Stimulated activated memory B cell treated with anti-CD40 and anti-IgM and Interleukin-4, amounts not matched to agents 10 μg/mL and 1 μg/mL and 100 μg/mL, for 72 hours (primary cell): ENCODE data around the gene SMARCA4.

ENCODE experiments used
- ATAC-seq: fragments of 150-1000 bp; cut with Tn5 transposase; 2 replicates; pipeline ENCODE4 v1.10.0; 2021
- H3K27ac Mint-ChIP-seq: one replicate; pipeline ENCODE4 v1.8.0; 2022; ENCODE audit warnings: mild to moderate bottlenecking, mixed read lengths
- H3K27me3 Mint-ChIP-seq: one replicate; pipeline ENCODE4 v1.8.0; 2022; ENCODE audit warnings: mixed read lengths
- H3K36me3 Mint-ChIP-seq: one replicate; pipeline ENCODE4 v1.8.0; 2022; ENCODE audit warnings: mixed read lengths
- H3K4me1 Mint-ChIP-seq: one replicate; pipeline ENCODE4 v1.8.0; 2022; ENCODE audit warnings: mixed read lengths
- H3K4me3 Mint-ChIP-seq: one replicate; pipeline ENCODE4 v1.8.0; 2022; ENCODE audit warnings: mild to moderate bottlenecking, moderate library complexity, mixed read lengths
- H3K9me3 Mint-ChIP-seq: one replicate; pipeline ENCODE4 v1.8.0; 2022; ENCODE audit warnings: mixed read lengths

SMARCA4 gene

DNA sequence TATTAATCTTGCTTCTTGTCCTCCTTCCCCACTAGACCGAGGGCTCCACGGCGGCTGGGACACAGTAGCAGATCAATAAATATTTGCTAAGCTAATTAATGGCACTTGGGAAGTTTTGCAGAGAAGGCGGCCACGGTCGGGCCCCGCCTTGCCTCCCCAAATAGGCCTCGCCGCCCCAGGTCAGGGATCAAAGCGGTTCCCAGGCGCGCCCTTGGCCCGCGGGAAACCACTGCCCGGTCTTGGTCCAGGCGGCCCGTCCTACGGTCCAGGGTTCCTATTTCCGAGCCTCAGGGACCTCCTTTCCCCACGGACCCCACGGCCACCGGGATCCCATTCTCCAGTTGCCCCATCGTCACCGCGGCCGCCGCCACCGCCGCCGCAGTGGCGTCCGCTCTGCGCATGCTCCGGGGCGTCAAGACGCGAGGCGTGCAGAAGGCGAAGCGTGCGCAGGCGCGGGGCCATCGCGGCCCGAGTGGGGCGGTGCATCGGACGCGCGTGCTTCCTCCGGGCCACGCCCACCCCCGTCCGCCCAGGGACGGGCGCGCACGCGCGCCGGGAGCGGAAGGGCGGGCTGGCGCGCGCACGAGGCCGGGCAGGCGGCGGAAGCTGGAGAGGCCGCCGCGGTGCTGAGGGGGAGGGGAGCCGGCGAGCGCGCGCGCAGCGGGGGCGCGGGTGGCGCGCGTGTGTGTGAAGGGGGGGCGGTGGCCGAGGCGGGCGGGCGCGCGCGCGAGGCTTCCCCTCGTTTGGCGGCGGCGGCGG, at the start of gene SMARCA4:
Gene SMARCA4 (plus strand): TSS at position 717 of the 759 bp plus-strand sequence. CDS start 23,122 bp downstream, outside the sequence.
- H3K27ac Mint-ChIP-seq = peak within 1 kb of the TSS; percentile 95
- H3K4me3 Mint-ChIP-seq = peak within 1 kb of the TSS; percentile 90
- peaks cover 46% of the 10 kb centered on the region for H3K4me1 Mint-ChIP-seq

DNA sequence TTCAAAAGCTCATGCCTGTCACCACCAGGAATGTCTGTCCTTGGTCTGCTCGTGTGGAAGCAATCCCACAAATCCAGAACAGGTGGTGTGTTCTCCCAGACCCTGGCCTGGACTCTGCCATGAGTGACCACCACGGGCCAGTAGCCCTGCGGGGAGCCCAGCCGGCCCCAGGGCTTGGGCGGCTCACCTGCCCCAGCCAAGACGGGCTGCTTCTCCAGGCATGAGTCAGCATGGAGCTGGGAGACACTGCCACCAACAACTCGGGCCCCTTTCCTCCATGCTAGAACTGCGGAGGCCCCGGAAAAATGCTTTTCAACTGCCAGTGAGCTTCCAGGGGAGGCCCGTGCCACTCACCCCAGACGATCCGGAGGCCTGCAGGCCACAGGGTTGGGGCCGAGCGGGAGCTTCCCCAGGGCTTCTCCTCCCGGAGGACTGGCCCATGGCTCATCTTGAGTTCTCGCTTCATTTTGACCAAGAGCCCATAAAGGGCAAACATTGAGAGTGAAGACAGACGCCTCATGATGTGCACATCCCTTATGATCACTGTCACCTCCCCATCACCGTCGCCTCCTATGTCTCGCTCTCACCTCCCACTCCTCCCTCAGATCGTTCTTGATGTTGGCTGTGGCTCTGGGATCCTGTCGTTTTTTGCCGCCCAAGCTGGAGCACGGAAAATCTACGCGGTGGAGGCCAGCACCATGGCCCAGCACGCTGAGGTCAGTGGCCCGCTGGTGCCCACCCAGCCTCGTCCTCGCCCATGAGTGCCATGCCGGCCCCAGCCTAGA, 49.1 kb upstream of the SMARCA4 start:
- H3K36me3 Mint-ChIP-seq = peaks cover 44% of the 10 kb centered on the region
- H3K9me3 Mint-ChIP-seq = no peaks in the 10 kb centered on the region

More for the DNA sequence above, at the start of gene SMARCA4:
- Mint-ChIP-seq H3K27me3 (no peaks in the 10 kb centered on the region), H3K9me3 (no peaks in the 10 kb centered on the region), H3K36me3 (peaks cover under 1% of the 10 kb centered on the region)
- peak; percentile 93 for ATAC-seq

DNA sequence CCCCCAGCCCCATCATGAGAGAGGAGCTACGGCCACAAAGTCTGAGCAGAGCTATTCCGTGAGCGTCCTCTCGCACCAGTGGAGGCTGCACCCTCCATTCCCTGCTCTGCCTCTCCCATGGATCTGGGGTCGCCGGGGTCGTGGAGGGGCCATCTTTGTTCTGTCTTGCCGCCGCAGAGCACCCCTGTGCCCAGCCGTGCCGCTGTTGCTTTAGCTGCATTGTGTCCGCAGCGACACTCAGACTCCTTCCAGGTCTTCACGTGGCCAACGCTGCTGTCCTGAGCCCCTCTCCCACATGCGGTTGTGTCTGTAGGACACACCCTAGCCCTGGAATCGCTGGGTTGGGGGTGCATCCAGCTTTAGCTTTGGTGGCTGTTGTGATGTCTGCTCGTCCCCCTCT, 48.2 kb upstream of the SMARCA4 start:
- Mint-ChIP-seq H3K4me3 (no peak overlapping the region), H3K27ac (no peak overlapping the region), H3K36me3 (peaks cover 42% of the 10 kb centered on the region), H3K4me1 (no peaks in the 10 kb centered on the region), H3K9me3 (no peaks in the 10 kb centered on the region), H3K27me3 (no peaks in the 10 kb centered on the region)
- no peak for ATAC-seq

More for the DNA sequence above, 49.1 kb upstream of the SMARCA4 start:
- Mint-ChIP-seq H3K27ac (no peak overlapping the region), H3K4me3 (no peak overlapping the region), H3K4me1 (no peaks in the 10 kb centered on the region), H3K27me3 (no peaks in the 10 kb centered on the region)
- no peak for ATAC-seq

DNA sequence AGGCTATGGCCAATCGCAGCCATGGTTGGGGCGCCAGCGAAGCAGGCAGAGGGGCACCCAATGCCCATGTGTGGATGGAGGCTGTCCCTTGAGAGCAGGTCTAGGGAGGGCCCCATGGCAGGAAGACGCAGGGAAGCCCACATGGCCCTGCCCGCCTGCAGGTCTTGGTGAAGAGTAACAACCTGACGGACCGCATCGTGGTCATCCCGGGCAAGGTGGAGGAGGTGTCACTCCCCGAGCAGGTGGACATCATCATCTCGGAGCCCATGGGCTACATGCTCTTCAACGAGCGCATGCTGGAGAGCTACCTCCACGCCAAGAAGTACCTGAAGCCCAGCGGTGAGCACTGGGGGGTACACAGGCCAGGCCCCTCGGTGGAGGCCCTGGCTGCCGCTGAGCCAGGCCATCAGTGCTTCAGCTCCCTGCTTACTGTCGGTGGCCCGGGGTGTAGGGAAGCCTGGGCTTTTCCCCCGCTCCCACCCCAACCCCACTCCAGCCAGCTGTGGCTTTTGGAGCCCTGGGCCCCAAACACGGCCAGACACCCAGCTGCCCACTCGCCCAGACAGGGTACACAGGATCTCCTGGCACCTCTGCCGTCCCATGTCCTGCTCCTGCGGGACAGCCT, 47.0 kb upstream of the SMARCA4 start:
- H3K27ac Mint-ChIP-seq = no peak overlapping the region
- H3K36me3 Mint-ChIP-seq = peaks cover 42% of the 10 kb centered on the region
- H3K27me3 Mint-ChIP-seq = no peaks in the 10 kb centered on the region

DNA sequence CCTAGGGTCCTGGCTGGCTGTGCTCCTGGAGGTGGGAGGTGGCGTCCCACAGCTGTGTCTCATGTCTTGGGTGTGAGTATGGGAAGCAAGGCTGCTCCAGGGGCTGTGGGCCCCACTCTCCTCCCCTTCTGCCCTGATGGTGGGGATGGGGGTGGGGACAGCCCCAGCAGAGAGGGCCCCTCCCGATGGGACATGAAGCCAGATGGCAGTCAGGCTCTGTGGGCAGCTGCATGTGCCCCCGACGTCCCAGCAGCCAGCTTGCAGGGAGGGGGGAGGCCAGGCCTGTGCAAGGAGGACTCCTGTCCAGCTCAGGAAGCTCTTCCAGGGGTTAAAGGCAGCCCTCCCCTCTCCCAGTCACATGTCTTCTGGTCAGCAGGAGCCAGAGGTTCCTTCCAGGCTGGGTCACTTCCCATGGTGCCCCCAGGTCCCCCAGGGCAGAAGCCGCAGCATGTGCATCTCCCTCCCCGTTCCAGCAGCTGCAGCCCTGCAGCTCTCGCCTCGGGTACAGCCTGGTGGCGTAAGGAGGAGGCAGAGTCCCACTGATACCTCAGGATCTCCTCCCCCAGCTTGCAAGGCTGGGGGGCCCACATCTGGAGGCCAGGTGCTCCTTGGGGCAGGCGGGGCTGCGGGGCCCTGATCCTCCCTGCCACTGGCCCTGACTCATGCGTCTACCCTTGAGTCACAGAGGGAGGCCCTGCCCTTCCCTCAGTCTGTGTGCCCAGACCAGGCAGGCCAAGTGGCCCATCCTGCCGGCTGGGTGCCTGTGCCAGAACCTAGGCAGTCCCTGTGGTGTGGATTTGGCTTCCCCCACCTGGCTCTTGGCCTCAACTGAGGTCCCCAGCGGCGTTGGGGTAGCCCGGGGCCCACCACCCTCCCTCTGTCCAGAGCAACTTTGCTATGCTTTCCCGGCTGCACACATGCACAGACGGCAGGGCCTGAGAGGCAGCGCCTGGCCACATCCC, 45.4 kb upstream of the SMARCA4 start:
- H3K4me1 Mint-ChIP-seq = no peaks in the 10 kb centered on the region
- H3K4me3 Mint-ChIP-seq = no peak overlapping the region
- H3K27me3 Mint-ChIP-seq = no peaks in the 10 kb centered on the region
- no peak for ATAC-seq
- H3K9me3 Mint-ChIP-seq = no peaks in the 10 kb centered on the region
- peaks cover 41% of the 10 kb centered on the region for H3K36me3 Mint-ChIP-seq
- no peak overlapping the region for H3K27ac Mint-ChIP-seq

More for the DNA sequence above, 47.0 kb upstream of the SMARCA4 start:
- Mint-ChIP-seq H3K4me3 (no peak overlapping the region), H3K4me1 (no peaks in the 10 kb centered on the region), H3K9me3 (no peaks in the 10 kb centered on the region)
- no peak for ATAC-seq

DNA sequence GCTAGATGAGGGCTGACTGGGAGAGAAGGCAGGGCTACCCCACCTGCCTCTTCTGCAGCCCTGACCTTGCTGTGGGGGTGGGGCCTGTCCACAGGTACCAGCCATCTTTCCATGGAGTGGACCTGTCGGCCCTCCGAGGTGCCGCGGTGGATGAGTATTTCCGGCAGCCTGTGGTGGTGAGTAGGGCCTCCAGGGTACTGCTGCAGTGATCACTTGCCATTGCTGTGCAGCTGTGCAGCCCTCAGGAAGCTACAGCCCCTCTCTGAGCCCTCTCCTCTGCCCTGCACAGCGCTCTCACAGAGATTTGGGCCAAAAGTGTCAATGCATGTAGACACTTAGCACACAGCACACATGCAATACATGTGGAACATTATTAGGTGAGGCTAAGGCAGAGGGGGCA, 44.2 kb upstream of the SMARCA4 start:
- ATAC-seq = no peak
- Mint-ChIP-seq H3K4me1 (no peaks in the 10 kb centered on the region), H3K9me3 (no peaks in the 10 kb centered on the region), H3K4me3 (no peak overlapping the region), H3K36me3 (peaks cover 42% of the 10 kb centered on the region), H3K27me3 (no peaks in the 10 kb centered on the region), H3K27ac (no peak overlapping the region)

DNA sequence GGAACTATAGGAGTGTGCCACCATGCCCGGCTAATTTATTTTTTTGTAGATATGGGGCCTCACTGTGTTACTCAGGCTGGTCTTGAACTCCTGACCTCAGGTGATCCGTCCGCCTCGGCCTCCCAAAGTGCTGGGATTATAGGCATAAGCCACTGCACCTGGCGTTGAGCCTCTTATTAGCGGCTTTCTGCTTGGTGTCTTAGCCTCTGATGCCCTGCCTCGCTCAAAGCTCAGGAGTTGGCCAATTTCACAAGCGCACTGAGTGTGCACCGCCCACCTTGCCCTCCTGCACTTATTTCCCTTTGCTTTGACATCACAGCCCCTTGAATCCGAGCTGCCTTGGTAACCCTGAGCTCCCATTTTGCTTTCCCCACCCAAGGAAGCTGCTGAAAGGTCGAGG, 42.5 kb upstream of the SMARCA4 start:
- no peak for ATAC-seq
- Mint-ChIP-seq H3K4me3 (no peak overlapping the region), H3K36me3 (peaks cover 35% of the 10 kb centered on the region), H3K9me3 (no peaks in the 10 kb centered on the region), H3K27me3 (no peaks in the 10 kb centered on the region), H3K27ac (no peak overlapping the region), H3K4me1 (no peaks in the 10 kb centered on the region)

DNA sequence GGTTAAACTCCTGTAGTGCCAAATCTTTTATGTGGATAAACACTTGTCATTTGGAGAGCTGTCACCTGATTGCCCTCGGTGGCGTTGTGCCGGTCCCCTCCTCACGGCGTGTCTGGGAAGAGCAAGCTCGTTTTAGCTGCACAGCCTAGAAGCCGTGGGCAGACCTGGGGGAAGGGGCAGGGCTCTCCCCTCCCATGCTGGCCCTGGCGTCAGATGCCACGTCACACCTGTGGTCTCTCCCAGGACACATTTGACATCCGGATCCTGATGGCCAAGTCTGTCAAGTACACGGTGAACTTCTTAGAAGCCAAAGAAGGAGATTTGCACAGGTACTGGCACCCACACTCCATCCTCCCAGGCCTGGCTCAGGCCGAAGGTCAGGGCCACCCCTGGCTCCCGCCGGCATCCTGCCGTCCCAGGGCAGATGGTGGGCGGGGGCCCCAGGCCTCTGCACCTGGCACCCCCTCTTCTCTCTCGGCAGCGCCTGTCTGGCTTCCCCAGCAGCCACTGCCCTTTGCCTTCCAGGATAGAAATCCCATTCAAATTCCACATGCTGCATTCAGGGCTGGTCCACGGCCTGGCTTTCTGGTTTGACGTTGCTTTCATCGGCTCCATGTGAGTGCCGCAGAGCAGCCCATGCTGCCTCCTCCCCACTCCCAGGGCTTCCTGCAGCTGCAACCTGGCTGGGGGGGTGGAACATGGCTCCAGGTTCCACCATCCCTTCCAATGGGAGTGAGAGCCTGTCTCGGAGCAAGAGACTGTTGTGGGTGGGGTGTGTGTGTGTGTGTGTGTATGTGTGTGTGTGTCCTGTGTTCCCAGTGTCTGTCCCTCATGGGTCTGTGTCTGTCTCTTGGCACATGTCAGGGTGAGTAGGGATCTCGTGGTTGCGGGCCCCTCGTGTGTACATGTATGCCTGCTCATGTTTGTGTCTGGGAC, 41.2 kb upstream of the SMARCA4 start:
- no peak overlapping the region for H3K4me3 Mint-ChIP-seq
- H3K27ac Mint-ChIP-seq = no peak overlapping the region
- peaks cover 41% of the 10 kb centered on the region for H3K36me3 Mint-ChIP-seq
- H3K4me1 Mint-ChIP-seq = no peaks in the 10 kb centered on the region
- H3K9me3 Mint-ChIP-seq = no peaks in the 10 kb centered on the region
- no peaks in the 10 kb centered on the region for H3K27me3 Mint-ChIP-seq
- no peak for ATAC-seq

DNA sequence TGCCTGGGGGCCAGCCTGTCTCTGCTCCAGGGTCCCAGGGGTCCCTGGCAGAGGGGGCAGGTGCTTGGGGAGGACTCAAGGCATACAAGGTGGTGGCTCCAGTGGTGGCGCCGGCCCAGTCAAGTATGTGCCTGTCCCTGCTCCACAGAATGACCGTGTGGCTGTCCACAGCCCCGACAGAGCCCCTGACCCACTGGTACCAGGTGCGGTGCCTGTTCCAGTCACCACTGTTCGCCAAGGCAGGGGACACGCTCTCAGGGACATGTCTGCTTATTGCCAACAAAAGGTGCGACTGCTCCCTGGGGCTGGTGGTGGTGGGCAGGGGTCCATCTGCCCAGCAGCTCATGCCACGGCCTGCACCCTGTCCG, 40.6 kb upstream of the SMARCA4 start:
- no peak overlapping the region for H3K27ac Mint-ChIP-seq

DNA sequence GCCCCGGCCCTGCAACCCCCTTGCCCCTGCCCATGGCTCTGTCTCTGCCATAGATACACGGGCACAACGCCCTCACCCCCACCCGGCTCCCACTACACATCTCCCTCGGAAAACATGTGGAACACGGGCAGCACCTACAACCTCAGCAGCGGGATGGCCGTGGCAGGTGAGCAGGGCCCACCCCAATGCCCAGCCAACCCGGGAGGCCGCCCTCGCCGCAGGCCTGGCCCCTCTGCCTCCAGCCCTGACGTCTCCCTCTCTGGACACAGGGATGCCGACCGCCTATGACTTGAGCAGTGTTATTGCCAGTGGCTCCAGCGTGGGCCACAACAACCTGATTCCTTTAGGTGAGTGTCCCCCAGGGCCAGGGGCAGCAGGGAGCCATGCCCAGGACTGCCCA, 40.0 kb upstream of the SMARCA4 start:
- no peak overlapping the region for H3K27ac Mint-ChIP-seq
- no peak overlapping the region for H3K4me3 Mint-ChIP-seq
- no peaks in the 10 kb centered on the region for H3K27me3 Mint-ChIP-seq
- no peaks in the 10 kb centered on the region for H3K9me3 Mint-ChIP-seq
- peaks cover 46% of the 10 kb centered on the region for H3K36me3 Mint-ChIP-seq
- ATAC-seq = no peak
- H3K4me1 Mint-ChIP-seq = no peaks in the 10 kb centered on the region

More for the DNA sequence above, 40.6 kb upstream of the SMARCA4 start:
- Mint-ChIP-seq H3K4me3 (no peak overlapping the region), H3K9me3 (no peaks in the 10 kb centered on the region), H3K27me3 (no peaks in the 10 kb centered on the region), H3K36me3 (peaks cover 43% of the 10 kb centered on the region), H3K4me1 (no peaks in the 10 kb centered on the region)
- no peak for ATAC-seq

DNA sequence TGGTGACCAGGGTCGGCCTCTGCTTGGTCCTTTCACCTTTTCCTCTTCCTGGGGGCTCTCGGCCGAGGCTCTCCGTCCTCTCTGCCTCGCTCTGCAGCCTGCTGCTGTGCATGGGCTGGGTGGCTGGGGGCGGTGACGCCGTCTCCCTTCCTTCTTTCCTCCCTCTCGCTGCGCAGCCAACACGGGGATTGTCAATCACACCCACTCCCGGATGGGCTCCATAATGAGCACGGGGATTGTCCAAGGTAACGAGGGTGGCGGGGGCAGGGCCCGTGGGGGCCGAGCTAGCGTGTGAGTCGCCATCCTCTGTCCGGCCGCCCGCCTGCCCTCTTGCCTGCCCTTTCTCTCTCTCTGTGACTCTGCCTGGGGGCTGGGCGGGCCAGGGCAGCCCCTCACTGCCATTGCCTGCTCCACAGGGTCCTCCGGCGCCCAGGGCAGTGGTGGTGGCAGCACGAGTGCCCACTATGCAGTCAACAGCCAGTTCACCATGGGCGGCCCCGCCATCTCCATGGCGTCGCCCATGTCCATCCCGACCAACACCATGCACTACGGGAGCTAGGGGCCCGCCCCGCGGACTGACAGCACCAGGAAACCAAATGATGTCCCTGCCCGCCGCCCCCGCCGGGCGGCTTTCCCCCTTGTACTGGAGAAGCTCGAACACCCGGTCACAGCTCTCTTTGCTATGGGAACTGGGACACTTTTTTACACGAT, 39.5 kb upstream of the SMARCA4 start:
- H3K4me1 Mint-ChIP-seq = no peaks in the 10 kb centered on the region
- H3K27me3 Mint-ChIP-seq = no peaks in the 10 kb centered on the region
- H3K4me3 Mint-ChIP-seq = no peak overlapping the region
- no peak overlapping the region for H3K27ac Mint-ChIP-seq
- peaks cover 46% of the 10 kb centered on the region for H3K36me3 Mint-ChIP-seq
- peak; percentile 28 for ATAC-seq
- no peaks in the 10 kb centered on the region for H3K9me3 Mint-ChIP-seq

DNA sequence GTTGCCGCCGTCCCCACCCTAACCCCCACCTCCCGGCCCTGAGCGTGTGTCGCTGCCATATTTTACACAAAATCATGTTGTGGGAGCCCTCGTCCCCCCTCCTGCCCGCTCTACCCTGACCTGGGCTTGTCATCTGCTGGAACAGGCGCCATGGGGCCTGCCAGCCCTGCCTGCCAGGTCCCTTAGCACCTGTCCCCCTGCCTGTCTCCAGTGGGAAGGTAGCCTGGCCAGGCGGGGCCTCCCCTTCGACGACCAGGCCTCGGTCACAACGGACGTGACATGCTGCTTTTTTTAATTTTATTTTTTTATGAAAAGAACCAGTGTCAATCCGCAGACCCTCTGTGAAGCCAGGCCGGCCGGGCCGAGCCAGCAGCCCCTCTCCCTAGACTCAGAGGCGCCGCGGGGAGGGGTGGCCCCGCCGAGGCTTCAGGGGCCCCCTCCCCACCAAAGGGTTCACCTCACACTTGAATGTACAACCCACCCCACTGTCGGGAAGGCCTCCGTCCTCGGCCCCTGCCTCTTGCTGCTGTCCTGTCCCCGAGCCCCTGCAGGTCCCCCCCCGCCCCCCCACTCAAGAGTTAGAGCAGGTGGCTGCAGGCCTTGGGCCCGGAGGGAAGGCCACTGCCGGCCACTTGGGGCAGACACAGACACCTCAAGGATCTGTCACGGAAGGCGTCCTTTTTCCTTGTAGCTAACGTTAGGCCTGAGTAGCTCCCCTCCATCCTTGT, 38.8 kb upstream of the SMARCA4 start:
- H3K9me3 Mint-ChIP-seq = no peaks in the 10 kb centered on the region
- peaks cover under 1% of the 10 kb centered on the region for H3K4me1 Mint-ChIP-seq
- no peak for ATAC-seq
- no peaks in the 10 kb centered on the region for H3K27me3 Mint-ChIP-seq
- H3K36me3 Mint-ChIP-seq = peaks cover 46% of the 10 kb centered on the region
- H3K27ac Mint-ChIP-seq = peak overlapping the region; percentile 28
- no peak overlapping the region for H3K4me3 Mint-ChIP-seq

DNA sequence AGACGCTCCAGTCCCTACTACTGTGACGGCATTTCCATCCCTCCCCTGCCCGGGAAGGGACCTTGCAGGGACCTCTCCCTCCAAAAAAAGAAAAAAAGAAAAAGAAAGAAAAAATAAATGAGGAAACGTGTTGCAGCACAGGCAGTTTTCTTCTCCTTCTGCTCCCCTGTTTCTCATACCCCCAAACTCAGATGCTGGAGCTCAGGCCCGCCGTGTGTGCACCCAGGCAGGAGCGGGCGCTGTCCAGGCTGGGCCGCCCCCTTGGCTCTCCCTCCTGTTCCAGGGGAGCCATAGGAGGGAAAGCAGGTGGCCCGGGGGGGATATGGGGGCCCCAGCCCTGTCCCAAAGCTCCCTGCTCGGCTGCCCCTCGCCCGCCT, 38.2 kb upstream of the SMARCA4 start:
- no peak for ATAC-seq
- Mint-ChIP-seq H3K27me3 (no peaks in the 10 kb centered on the region), H3K9me3 (no peaks in the 10 kb centered on the region), H3K36me3 (peaks cover 45% of the 10 kb centered on the region), H3K4me1 (peaks cover 6% of the 10 kb centered on the region), H3K27ac (peak overlapping the region; percentile 28), H3K4me3 (no peak overlapping the region)
